Left forelimb (tissue), 1 donor: Measurements from ENCODE around the gene AMPH.
"Not testable (repeated sequence)": the region's sequence is repeated elsewhere in the genome, so short reads cannot be mapped to it uniquely, and the experiment has no call there.

Experiments used
- DNase-seq: peaks from one replicate; pipeline ENCODE4 v3.0.0-alpha.2; 2018; ENCODE audit warnings: low spot score

Gene AMPH

GRCh38 chr7:38395921-38396552, 235.1 kb downstream of the AMPH start:
- not testable (repeated sequence) for DNase-seq

- no peak for DNase-seq
Observed at GRCh38 chr7:38394660-38395059, 236.5 kb downstream of the AMPH start.

GRCh38 chr7:38393874-38394273, 237.3 kb downstream of the AMPH start:
- no peak for DNase-seq

- DNase-seq, result no peak
Observed at GRCh38 chr7:38391751-38392150, 239.4 kb downstream of the AMPH start.

- no peak for DNase-seq
Observed at GRCh38 chr7:38385682-38386081, 245.5 kb downstream of the AMPH start.

- DNase-seq, result no peak
Observed at GRCh38 chr7:38383281-38383680, 247.9 kb downstream of the AMPH start.

- no peak for DNase-seq
Observed at GRCh38 chr7:38382684-38383083, 248.5 kb downstream of the AMPH start.

- no peak for DNase-seq
Observed at GRCh38 chr7:38375453-38375852, 255.7 kb downstream of the AMPH start.

- no peak for DNase-seq
Observed at GRCh38 chr7:38374507-38374906, 256.7 kb downstream of the AMPH start.

- no peak for DNase-seq
Observed at GRCh38 chr7:38373155-38373554, 258.0 kb downstream of the AMPH start.

- DNase-seq, result no peak
Observed at GRCh38 chr7:38372290-38372689, 258.9 kb downstream of the AMPH start.

- DNase-seq, result peak; percentile 78
Observed at GRCh38 chr7:38369816-38370493, 261.2 kb downstream of the AMPH start.

- DNase-seq, result no peak
Observed at GRCh38 chr7:38368191-38368605, 263.0 kb downstream of the AMPH start.

- DNase-seq, result no peak
Observed at GRCh38 chr7:38367301-38367890, 263.8 kb downstream of the AMPH start.

- DNase-seq, result not testable (repeated sequence)
Observed at GRCh38 chr7:38363379-38363778, 267.8 kb downstream of the AMPH start.

- DNase-seq, result not testable (repeated sequence)
Observed at GRCh38 chr7:38362611-38363237, 268.4 kb downstream of the AMPH start.

GRCh38 chr7:38360776-38361175, 270.4 kb downstream of the AMPH start:
- DNase-seq, result no peak

- DNase-seq, result not testable (repeated sequence)
Observed at GRCh38 chr7:38359071-38359601, 272.0 kb downstream of the AMPH start.

GRCh38 chr7:38358273-38358831, 272.8 kb downstream of the AMPH start:
- not testable (repeated sequence) for DNase-seq

GRCh38 chr7:38354271-38354851, 276.8 kb downstream of the AMPH start:
- not testable (repeated sequence) for DNase-seq

GRCh38 chr7:38353431-38353881, 277.7 kb downstream of the AMPH start:
- not testable (repeated sequence) for DNase-seq

GRCh38 chr7:38351601-38352000, 279.6 kb downstream of the AMPH start:
- DNase-seq, result no peak
